HEK293 (cell line): ENCODE results near the gene NEGR1.

Experiments
- CTCF ChIA-PET: fragments of 350-600 bp; formaldehyde crosslinking; extraction: SDS; loops from one replicate; lab custom pipeline; 2021; ENCODE audit warnings: antibody characterized with exemption; lab: Yijun Ruan, JAX
- POLR2A ChIA-PET: fragments of 300-600 bp; formaldehyde crosslinking; extraction: SDS; loops from one replicate; lab custom pipeline; 2020; ENCODE audit warnings: antibody characterized with exemption, inconsistent platforms; lab: Yijun Ruan, JAX
- H3K27ac ChIP-seq: fragments of 200-500 bp; sonication (Bioruptor generic); 2 replicates; pipeline ENCODE4 v1.5.1; 2014; ENCODE audit warnings: low read depth, low read length, control low read depth, inconsistent platforms; ENCODE audit errors: extremely low read depth
- H3K36me3 ChIP-seq, 2 experiments: fragments of 200-500 bp in 1 of 2; sonication (Bioruptor generic) in 1 of 2; 1 replicate in 1 of 2; 2 replicates in 1 of 2; pipeline ENCODE4 v1.5.1; 2014 to 2017; ENCODE audit warnings: inconsistent platforms in 2 of 2, low read length in 2 of 2; ENCODE audit not compliant: control insufficient read depth in 2 of 2, insufficient read depth in 1 of 2
- H3K4me1 ChIP-seq: fragments of 200-500 bp; sonication (Bioruptor generic); 2 replicates; pipeline ENCODE4 v1.5.1; 2014; ENCODE audit warnings: mild to moderate bottlenecking, low read length, inconsistent platforms; ENCODE audit not compliant: control insufficient read depth, insufficient read depth
- H3K4me3 ChIP-seq: 2 replicates; pipeline ENCODE4 v1.5.1; 2011; ENCODE audit warnings: low read depth, mild to moderate bottlenecking, control low read depth, low read length, moderate library complexity
- H3K9me3 ChIP-seq: fragments of 200-500 bp; sonication (Bioruptor generic); 2 replicates; pipeline ENCODE4 v1.5.1; 2014; ENCODE audit warnings: low read depth, low read length, inconsistent platforms; ENCODE audit not compliant: control insufficient read depth, insufficient read depth
- BCL11A ChIP-seq: fragments of 450-650 bp; formaldehyde crosslinking; IDR thresholded peaks from 2 replicates; pipeline ENCODE4 v1.5.1; 2016; ENCODE audit warnings: low read depth, missing biosample characterization, missing genetic modification characterization
- INSM2 ChIP-seq: fragments of 450-650 bp; formaldehyde crosslinking; IDR thresholded peaks from 2 replicates; pipeline ENCODE4 v1.5.1; 2016; ENCODE audit warnings: missing biosample characterization, missing genetic modification characterization
- KLF1 ChIP-seq: fragments of 450-650 bp; formaldehyde crosslinking; IDR thresholded peaks from 2 replicates; pipeline ENCODE4 v1.5.1; 2016; ENCODE audit warnings: missing biosample characterization, missing genetic modification characterization
- RBAK ChIP-seq: fragments of 450-650 bp; formaldehyde crosslinking; IDR thresholded peaks from 2 replicates; pipeline ENCODE4 v1.5.1; 2016; ENCODE audit warnings: missing biosample characterization, missing genetic modification characterization
- SETDB1 ChIP-seq: IDR thresholded peaks from one replicate; pipeline ENCODE4 v1.6.1; 2017; ENCODE audit warnings: mild to moderate bottlenecking, low read length, moderate library complexity, mixed read lengths; ENCODE audit not compliant: insufficient read length
- SP3 ChIP-seq: fragments of 450-650 bp; formaldehyde crosslinking; IDR thresholded peaks from 2 replicates; pipeline ENCODE4 v1.5.1; 2016; ENCODE audit warnings: missing biosample characterization, missing genetic modification characterization
- TRIM28 ChIP-seq: IDR thresholded peaks from 2 replicates; pipeline ENCODE4 v1.6.1; 2011; ENCODE audit warnings: low read length, control low read depth, borderline replicate concordance
- TSHZ1 ChIP-seq: fragments of 450-650 bp; formaldehyde crosslinking; IDR thresholded peaks from 2 replicates; pipeline ENCODE4 v1.5.1; 2016; ENCODE audit warnings: missing biosample characterization, missing genetic modification characterization, borderline replicate concordance
- ZBTB49 ChIP-seq: fragments of 450-650 bp; formaldehyde crosslinking; IDR thresholded peaks from 2 replicates; pipeline ENCODE4 v1.5.1; 2016; ENCODE audit warnings: missing biosample characterization, missing genetic modification characterization, low read depth
- ZNF112 ChIP-seq: fragments of 450-650 bp; formaldehyde crosslinking; IDR thresholded peaks from 2 replicates; pipeline ENCODE4 v1.5.0; 2017; ENCODE audit warnings: missing biosample characterization, missing genetic modification characterization
- ZNF155 ChIP-seq: fragments of 450-650 bp; formaldehyde crosslinking; IDR thresholded peaks from 2 replicates; pipeline ENCODE4 v1.5.1; 2016; ENCODE audit warnings: missing biosample characterization, missing genetic modification characterization
- ZNF24 ChIP-seq: fragments of 450-650 bp; formaldehyde crosslinking; IDR thresholded peaks from 2 replicates; pipeline ENCODE4 v1.5.1; 2016; ENCODE audit warnings: missing biosample characterization, missing genetic modification characterization
- ZNF473 ChIP-seq: fragments of 450-650 bp; formaldehyde crosslinking; IDR thresholded peaks from 2 replicates; pipeline ENCODE4 v1.5.1; 2017; ENCODE audit warnings: missing biosample characterization, missing genetic modification characterization
- ZNF521 ChIP-seq: fragments of 450-650 bp; formaldehyde crosslinking; IDR thresholded peaks from 2 replicates; pipeline ENCODE4 v1.5.1; 2017; ENCODE audit warnings: missing biosample characterization, mild to moderate bottlenecking, missing genetic modification characterization
- ZNF561 ChIP-seq: fragments of 450-650 bp; IDR thresholded peaks from 2 replicates; pipeline ENCODE4 v1.5.1; 2018; ENCODE audit warnings: missing biosample characterization, missing genetic modification characterization, borderline replicate concordance
- ZNF623 ChIP-seq: fragments of 450-650 bp; formaldehyde crosslinking; IDR thresholded peaks from 2 replicates; pipeline ENCODE4 v1.5.1; 2016; ENCODE audit warnings: missing biosample characterization, missing genetic modification characterization
- ZNF701 ChIP-seq: fragments of 450-650 bp; formaldehyde crosslinking; IDR thresholded peaks from 2 replicates; pipeline ENCODE4 v1.5.1; 2016; ENCODE audit warnings: missing biosample characterization, missing genetic modification characterization
- ZNF707 ChIP-seq: fragments of 450-650 bp; formaldehyde crosslinking; IDR thresholded peaks from 2 replicates; pipeline ENCODE4 v1.5.1; 2016; ENCODE audit warnings: missing biosample characterization, missing genetic modification characterization
- ZNF837 ChIP-seq: fragments of 450-650 bp; formaldehyde crosslinking; IDR thresholded peaks from 2 replicates; pipeline ENCODE4 v1.5.1; 2016; ENCODE audit warnings: missing biosample characterization, missing genetic modification characterization
- ZXDB ChIP-seq: fragments of 450-650 bp; formaldehyde crosslinking; IDR thresholded peaks from 2 replicates; pipeline ENCODE4 v1.5.1; 2016; ENCODE audit warnings: missing biosample characterization, missing genetic modification characterization

The NEGR1 gene

GRCh38 chr1:72000809-72001208 is 281.5 kb downstream of the NEGR1 start:
- Histone ChIP-seq H3K4me1 (no peaks in the 10 kb centered on the region), H3K4me3 (no peak overlapping the region), H3K9me3 (no peaks in the 10 kb centered on the region), H3K36me3 (no peaks in the 10 kb centered on the region), H3K27ac (no peak overlapping the region)
- peak; percentile 18 for TF ChIP-seq SETDB1
- no peak for TF ChIP-seq ZNF837 (tag by site-specific recombination)
- POLR2A ChIA-PET, result no interaction called here
- CTCF ChIA-PET, result no interaction called here

GRCh38 chr1:71994646-71995045 is 287.7 kb downstream of the NEGR1 start:
- Histone ChIP-seq H3K4me1 (no peaks in the 10 kb centered on the region), H3K36me3 (no peaks in the 10 kb centered on the region), H3K4me3 (no peak overlapping the region), H3K9me3 (no peaks in the 10 kb centered on the region), H3K27ac (no peak overlapping the region)
- TF ChIP-seq ZNF112 (no peak), ZNF24 (tag by site-specific recombination) (no peak), TSHZ1 (tag by site-specific recombination) (no peak), RBAK (no peak), ZNF155 (no peak), TRIM28 (no peak), SP3 (no peak)
- CTCF ChIA-PET, result no interaction called here
- POLR2A ChIA-PET, result no interaction called here

- no peaks in the 10 kb centered on the region for H3K36me3 ChIP-seq
- no peak overlapping the region for H3K27ac ChIP-seq
- no peak overlapping the region for H3K4me3 ChIP-seq
- H3K9me3 ChIP-seq, result no peaks in the 10 kb centered on the region
- POLR2A ChIA-PET, result no interaction called here
- CTCF ChIA-PET, result no interaction called here
- no peaks in the 10 kb centered on the region for H3K4me1 ChIP-seq
- TF ChIP-seq INSM2 (tag by site-specific recombination) (no peak), ZXDB (tag by site-specific recombination) (no peak), ZBTB49 (tag by site-specific recombination) (no peak), ZNF701 (tag by site-specific recombination) (no peak), ZNF561 (tag by site-specific recombination) (no peak), ZNF521 (tag by site-specific recombination) (no peak), ZNF707 (tag by site-specific recombination) (no peak), BCL11A (tag by site-specific recombination) (no peak), KLF1 (tag by site-specific recombination) (no peak), ZNF473 (tag by site-specific recombination) (no peak), ZNF623 (no peak)
- TF ChIP-seq, all 188 proteins: peak for 0
Measured at GRCh38 chr1:71987181-71987580, 295.2 kb downstream of the NEGR1 start.
